Globus pallidus (tissue), 1 donor: ENCODE results near the gene PHOX2B.

Experiments used
- DNase-seq: peaks from one replicate; pipeline ENCODE4 v3.0.0-alpha.2; 2015; ENCODE audit warnings: low spot score

PHOX2B gene

GRCh38 chr4:41748571-41749475 is at the start of gene PHOX2B:
Gene PHOX2B, minus strand, starts transcription at chr4:41748725. Its CDS starts 115 bp downstream, at chr4:41748610.
- DNase-seq = no peak

DNA sequence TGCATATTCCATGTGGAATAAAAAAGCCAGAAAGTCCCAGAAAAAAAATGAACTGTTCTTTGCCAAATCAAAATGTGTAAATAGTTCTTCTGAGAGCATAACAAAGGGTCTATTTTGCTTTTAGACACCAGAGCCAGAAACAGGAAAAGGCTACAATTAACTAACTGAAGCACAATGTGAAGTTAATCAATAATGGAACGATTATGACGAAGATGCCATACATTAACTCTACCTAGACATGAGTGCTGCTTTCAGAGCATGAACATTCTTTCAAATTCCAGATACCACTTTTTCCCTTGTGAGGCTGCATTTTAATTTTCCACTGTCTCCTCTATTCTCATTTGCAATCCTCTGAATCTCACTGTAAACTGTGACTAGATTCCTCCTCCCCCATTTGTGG is 48.7 kb upstream of the PHOX2B start:
- DNase-seq = peak; percentile 1

DNA sequence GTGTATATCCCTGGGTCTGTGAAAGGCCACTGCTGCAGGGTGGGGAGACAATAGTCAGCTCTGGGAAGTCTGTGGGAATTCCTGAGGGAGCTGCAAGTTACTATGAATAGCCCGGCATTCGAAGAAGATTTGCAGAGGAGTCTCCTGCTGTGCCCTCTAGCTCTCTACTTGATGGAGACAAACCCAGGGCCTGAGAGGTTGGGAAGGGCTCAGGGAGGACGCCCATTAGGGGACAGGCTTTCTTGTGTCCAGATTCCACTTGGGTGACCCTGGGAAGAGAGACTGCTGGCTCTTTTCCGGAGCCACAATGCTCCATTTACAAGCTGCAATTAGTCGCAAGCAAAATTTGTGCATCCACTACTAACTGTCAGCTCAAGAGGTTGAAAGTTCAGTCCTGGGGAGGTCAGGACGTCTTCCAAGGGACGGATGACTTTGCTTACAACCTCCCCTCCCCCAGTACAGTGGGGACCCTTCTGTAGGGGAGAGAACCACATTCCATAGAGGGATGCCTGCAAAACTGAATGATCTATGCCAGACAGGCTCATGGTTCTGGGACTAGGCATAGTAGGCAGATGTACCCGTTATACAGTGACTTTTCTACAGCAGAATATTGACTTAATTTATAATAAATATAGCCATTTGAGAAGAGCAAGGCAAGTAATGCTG is 48.2 kb upstream of the PHOX2B start:
- DNase-seq = no peak

DNA sequence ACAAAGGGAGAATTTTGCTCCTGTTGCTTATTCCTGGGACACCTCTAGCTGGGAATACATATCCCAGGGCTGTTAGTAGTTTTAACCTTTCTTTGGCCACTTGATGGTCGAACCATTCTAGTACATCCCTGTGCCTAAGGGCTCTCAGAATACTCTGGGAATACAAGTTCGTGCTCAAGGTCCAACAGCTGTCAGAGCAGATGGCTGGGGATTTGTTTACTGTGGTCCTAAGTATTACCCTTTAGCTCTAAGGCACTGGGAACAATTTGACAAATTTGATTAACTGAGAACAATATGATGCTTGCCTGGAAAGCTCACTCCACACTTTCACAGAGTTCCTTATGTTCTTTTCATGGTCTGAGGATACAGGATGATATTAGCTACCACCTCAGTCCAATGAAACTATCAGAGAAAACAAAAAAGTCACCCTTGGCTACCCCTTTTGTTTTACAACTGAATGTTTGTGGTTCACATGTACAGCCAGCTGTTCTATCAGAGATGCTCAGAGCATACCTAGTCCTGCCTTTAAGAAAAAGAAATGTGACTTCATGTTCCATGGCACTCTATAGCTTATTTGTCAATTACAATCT is 47.4 kb upstream of the PHOX2B start:
- DNase-seq = no peak

DNA sequence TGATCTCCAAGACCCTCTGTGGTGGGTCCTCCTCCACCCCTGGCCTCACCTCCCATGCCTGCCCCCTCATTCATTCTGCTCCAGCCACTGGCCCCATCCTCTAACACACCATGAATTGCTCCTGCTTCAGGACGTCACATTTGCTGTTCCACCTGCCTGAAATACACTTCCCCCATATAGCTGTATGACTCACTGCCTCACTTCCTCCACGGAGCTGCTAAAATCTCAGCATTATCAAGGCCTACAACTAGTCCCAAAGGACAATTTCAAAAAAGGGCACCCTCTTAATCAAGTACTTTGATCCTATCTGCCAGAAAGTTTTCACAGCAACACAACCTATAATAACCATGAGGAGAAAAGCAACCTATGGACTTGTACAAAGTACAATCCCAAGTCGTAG is 43.6 kb upstream of the PHOX2B start:
- DNase-seq = no peak

DNA sequence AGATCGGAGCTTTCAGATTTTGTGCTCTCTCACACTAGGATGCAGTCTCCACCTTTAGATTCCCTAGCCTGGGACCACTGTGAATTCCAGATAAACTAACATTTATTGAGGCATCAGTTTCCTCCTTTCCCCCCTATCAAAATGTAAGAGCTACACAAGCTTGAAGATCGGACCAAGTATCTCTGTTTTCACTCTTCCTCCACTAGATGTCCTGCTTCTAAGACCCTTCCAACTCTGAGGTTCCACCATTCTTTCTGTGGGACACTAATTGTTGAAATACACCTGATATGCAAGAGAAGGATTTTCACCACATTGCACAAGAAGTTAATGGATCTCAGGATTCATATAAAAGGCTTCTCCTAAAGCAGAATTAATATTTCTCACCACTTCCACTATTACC is 43.0 kb upstream of the PHOX2B start:
- DNase-seq = no peak

GRCh38 chr4:41787931-41788330 is 39.4 kb upstream of the PHOX2B start:
- DNase-seq = no peak

DNA sequence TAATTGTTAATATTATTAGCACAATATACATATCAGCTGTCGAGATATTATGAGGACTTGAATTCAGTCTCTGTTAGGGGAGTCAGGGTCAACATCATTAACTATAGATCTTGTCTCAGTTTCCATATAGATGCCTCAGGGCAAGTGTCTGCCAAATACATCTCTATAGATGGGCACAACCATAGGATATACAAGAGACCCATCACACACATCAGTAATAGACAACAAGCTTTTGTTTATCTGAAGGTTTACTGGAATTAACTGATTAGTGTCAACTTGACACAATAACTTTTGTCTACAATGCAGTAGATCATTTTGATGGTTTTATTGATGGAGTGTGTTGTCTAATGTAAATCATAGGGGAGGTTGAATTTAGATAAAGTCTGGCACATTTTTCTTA is 37.1 kb upstream of the PHOX2B start:
- DNase-seq = no peak

DNA sequence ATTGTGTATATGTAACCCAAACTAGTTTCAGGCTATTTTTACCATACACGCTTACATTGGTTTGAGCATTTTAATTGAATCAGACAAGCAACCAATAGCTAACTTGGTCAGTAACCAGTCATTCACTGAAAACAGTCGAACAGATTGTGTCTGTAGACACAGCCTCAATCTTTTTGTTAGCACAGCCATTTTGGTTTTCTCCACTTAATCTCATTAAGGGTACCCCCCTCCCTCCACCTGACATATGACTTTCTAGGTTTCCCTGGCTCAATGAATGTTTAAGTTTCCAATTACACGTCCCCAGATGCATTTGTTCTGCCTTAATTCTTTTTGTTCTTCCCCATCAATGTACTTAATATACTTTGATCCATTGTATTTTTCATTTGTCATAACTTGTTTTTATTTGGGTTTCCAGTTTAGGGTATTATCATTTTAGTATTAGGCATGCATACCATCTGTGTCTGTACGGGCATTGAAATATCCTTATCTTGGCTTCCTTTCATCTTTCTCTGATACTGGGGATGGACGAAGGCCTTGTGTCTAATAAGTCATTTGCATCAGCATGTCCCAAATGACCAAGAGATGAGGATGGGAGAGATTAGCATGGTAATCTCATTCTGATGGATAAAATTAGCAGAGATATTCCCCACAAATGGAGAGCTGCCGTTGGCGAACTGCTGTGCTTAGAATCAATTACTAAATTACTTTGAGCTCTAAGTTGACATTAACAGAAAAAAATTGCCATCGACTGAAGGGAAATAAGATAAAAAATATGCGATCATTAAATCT is 35.9 kb upstream of the PHOX2B start:
- no peak for DNase-seq

DNA sequence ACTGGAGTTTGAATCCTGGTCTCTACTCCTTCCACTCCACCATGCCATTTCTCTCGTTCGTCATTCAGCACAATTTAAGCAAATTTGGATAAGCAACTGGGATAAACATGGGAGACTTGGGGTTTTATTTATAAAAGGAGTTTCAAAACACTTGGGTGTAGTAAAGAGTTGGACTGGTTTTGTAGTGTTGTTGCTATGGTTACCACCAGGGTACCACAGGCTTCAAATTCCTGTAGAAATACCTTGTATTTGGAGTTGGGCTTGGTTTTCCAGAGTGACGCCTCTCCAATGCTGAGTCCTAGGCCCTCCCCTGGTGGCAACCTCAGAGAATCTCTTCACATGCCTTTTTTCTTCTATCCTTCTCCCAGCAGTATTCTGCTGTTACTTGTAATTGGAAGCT is 27.9 kb upstream of the PHOX2B start:
- DNase-seq = no peak

DNA sequence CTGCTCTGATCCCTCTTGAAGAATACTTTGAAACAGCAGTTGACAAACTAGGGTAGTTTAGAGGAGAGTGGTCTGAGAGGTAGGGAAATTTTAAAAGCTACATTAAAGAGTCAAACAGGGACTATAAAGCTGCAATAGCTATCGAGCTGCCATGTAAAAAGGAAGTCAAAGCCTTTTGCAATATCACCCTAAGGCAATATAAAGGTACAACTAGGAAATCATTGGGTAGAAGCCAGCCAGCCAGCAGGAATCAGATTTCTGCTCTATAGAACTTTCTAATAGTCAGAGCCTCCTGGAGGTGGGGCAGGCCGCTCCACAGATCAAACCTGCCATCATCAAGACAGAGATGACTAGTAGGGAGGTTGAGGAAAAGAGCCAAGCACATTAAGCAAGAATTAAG is 15.2 kb upstream of the PHOX2B start:
- no peak for DNase-seq

- no peak for DNase-seq
These were observed 10.4 kb upstream of the PHOX2B start for GRCh38 chr4:41758884-41759283.

DNA sequence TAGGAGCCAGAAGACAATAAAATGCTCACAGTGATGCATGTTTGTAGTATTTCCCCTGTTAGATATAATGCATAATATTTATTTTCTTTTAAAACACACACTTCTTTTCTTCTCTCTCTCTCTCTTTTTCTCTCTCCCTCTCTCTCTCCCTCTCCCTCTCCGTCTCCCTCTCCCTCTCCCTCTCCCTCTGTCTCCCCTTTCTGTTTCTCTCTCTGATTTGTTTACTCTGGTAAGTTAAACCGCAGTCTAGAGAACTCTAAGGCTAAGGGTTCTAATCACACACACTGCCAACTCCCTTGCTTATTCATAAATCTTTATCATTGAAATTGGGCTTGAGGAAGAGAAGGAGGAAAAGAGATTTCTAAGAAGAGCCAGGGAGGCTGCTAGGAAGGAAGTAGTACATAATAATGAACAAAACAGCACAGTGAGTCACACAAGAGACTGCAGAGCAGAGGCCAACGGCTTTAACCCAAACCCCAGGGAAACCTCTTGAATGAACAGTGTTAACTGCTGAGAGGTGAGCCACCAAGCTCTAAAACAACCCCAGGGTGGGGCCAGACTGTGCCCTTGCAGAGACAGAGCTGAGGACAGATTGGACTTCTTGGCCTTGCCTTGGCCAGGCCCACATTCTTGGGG is 9.1 kb upstream of the PHOX2B start:
- DNase-seq = no peak

DNA sequence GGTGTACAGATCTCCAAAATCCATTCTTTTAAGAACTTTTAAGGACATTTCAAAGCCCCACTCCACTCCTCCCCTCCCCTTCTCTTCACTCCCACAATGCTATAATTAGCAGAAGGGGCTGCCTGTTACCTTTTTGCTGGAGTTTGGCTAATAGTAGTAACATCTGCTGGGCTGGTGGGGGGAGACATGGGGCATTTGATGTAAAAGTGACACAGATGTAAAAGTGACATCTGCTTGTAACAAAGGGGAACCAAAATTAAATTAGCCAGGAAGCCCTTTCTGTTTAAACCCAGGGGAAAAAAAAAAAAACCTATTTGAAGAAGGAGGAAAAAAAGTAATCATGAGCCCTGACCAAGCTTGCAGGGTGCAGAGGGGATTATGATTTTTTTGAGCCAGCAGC is 5.4 kb upstream of the PHOX2B start:
- DNase-seq = no peak

DNA sequence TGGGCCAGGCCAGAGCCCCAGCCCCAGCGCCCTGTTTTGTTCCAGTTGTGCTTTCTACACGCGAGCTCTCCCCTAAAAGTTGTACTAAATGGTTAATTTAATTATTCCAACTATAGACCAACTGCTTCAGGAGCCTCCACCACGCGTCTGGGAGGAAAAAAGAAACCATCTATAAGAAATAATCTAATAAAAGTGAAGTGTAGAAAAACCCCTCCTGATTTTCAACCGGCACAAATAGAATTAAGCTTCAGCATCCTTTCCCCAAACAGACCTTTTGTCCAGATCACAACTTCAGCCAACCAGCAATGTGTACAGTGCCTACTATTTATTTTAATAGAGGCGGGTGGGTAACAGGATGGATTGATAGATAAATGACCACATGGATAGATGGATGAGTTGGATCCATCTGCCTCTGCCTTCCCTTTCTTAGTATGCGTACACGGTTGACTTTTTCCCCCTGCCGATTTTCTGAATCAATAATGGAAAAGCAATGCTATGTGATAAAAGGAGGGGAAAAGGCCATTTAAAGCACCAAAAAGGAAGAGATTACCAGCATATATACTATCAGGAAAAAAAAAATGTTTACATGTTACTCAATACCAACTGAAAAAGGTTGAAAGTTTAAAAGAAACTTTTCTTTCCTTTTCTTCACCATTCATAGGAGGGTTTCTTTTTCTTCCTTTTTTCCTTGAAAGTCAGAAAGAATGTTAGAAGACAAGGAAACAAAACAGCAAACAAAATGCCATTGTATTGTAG is 3.7 kb upstream of the PHOX2B start:
- no peak for DNase-seq

GRCh38 chr4:41751449-41752061 is 3.0 kb upstream of the PHOX2B start:
- no peak for DNase-seq

- DNase-seq = no peak
These were observed 2.3 kb upstream of the PHOX2B start for GRCh38 chr4:41750626-41751448.

DNA sequence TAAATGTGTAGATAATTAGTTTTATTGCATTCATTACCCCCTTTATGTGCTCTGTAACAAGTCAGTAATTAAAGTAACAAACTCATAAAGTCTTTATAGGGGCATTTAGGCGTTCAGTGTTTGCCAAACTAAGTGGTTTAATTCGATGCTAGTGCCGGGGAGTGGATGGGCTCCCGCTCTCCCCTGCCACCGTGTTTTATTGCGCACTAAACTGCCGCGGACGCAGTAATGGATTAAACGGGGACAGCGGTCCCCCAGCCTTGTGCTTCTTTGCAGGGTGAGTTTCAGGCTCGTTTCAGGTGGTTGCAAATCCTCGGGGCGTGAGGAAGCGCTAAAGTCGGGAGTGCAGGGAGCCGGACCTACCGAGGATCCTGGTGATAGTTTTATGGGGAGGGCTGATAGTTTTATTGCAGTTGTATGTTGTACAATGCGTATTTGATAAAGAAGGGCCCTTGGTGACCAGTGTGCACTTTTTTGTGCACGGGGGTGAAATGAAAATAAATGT is 1.6 kb upstream of the PHOX2B start:
- DNase-seq = no peak

DNA sequence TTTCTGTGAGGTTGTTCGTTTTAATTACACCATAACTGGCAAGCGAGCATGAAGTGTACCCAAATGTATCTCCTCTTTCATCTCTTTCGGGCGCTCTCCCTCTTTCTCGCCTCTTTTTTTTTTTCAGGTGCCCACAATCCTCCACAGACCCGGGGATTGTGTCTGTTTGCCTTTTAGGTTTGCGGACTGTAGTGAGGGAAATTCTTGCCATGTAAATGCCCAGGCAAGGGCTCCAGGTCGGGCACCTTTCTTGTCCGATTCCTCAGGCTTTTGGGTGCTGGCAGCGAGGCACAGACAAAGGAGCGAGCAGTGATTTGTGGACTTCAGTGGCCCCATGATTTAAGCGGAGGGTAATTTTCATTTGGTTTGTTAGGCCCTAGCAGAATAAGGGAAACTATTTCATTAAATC is 1.1 kb upstream of the PHOX2B start:
- no peak for DNase-seq
